HepG2 (cell line): Measurements from ENCODE around the gene RNF10. TPM values are rescaled to one million over a fixed set of nuclear protein-coding genes. Genes with fewer than 3 reads are reported as not detected.

Experiments used
- BATF2 ChIP-seq: sonication (generic); formaldehyde crosslinking; IDR thresholded peaks from 2 replicates; pipeline ENCODE4 v1.8.0; 2022; ENCODE audit warnings: mild to moderate bottlenecking, missing genetic modification reagents, moderate library complexity
- BCL6 ChIP-seq: IDR thresholded peaks from 2 replicates; pipeline ENCODE4 v1.6.1; 2016; ENCODE audit warnings: missing genetic modification reagents, missing compliant biosample characterization
- BHLHE40 ChIP-seq: IDR thresholded peaks from 2 replicates; pipeline ENCODE4 v1.6.1; 2011; ENCODE audit warnings: low read length, improper control_type of control experiment
- POLR2AphosphoS2 ChIP-seq: IDR thresholded peaks from 2 replicates; pipeline ENCODE4 v1.6.1; 2011; ENCODE audit warnings: low read depth, low read length, improper control_type of control experiment
- SCMH1 ChIP-seq: sonication (generic); formaldehyde crosslinking; IDR thresholded peaks from 2 replicates; pipeline ENCODE4 v1.9.0; 2021; ENCODE audit warnings: missing genetic modification reagents, mild to moderate bottlenecking, borderline replicate concordance
- STAG1 ChIP-seq: sonication (generic); formaldehyde crosslinking; IDR thresholded peaks from 2 replicates; pipeline ENCODE4 v1.4.0; 2020; ENCODE audit warnings: missing genetic modification reagents
- THAP11 ChIP-seq: IDR thresholded peaks from 2 replicates; pipeline ENCODE4 v1.6.1; 2016; ENCODE audit warnings: missing biosample characterization, missing genetic modification reagents
- ZNF446 ChIP-seq: sonication (generic); formaldehyde crosslinking; IDR thresholded peaks from 2 replicates; pipeline ENCODE4 v1.5.0; 2020; ENCODE audit warnings: mild to moderate bottlenecking, missing genetic modification reagents
- ZNF543 ChIP-seq: sonication (generic); formaldehyde crosslinking; IDR thresholded peaks from 2 replicates; pipeline ENCODE4 v1.4.0; 2020; ENCODE audit warnings: mild to moderate bottlenecking, missing genetic modification reagents
- ZNF552 ChIP-seq: sonication (generic); formaldehyde crosslinking; IDR thresholded peaks from 2 replicates; pipeline ENCODE4 v1.9.0; 2022; ENCODE audit warnings: missing genetic modification reagents, mild to moderate bottlenecking, borderline replicate concordance
- ZNF572 ChIP-seq: sonication (generic); formaldehyde crosslinking; IDR thresholded peaks from 2 replicates; pipeline ENCODE4 v1.5.1; 2020; ENCODE audit warnings: mild to moderate bottlenecking, missing genetic modification reagents
- ZNF713 ChIP-seq: sonication (generic); formaldehyde crosslinking; IDR thresholded peaks from 2 replicates; pipeline ENCODE4 v1.4.0; 2020; ENCODE audit warnings: mild to moderate bottlenecking, missing genetic modification reagents
- polyA plus RNA-seq, 8 experiments: library from polyadenylated mRNA; depleted of rRNA in 3 of 8; stranded (reverse) in 7 of 8; unstranded in 1 of 8; fragments of >200 nt; fragmentation: Illumina TruSeq in 4 of 8; extraction: Trizol in 4 of 8; gene quantifications; 2 replicates each; pipeline versions ENCODE4 v1.2.1 to v1.2.3, GENCODE V29; 2011 to 2016; ENCODE audit warnings: low read depth in 4 of 8, missing spikeins in 1 of 8, mixed read lengths in 1 of 8; ENCODE audit not compliant: insufficient read depth in 1 of 8
- total RNA-seq, 5 experiments: library from RNA; depleted of rRNA; stranded (reverse); fragments of >200 nt; fragmentation: Illumina TruSeq; extraction: Trizol; gene quantifications; 2 replicates each; pipeline ENCODE4 v1.2.3, GENCODE V29; 2016; ENCODE audit warnings: low read depth in 1 of 5
- TF ChIP-seq, protein P1 (sequence below): sonication (generic); formaldehyde crosslinking; IDR thresholded peaks from 2 replicates; pipeline ENCODE4 v1.5.0; 2020; ENCODE audit warnings: mild to moderate bottlenecking, missing genetic modification reagents, borderline replicate concordance
- TF ChIP-seq, protein P2 (sequence below): sonication (generic); formaldehyde crosslinking; conservative IDR thresholded peaks from 2 replicates; pipeline ENCODE4 v1.8.0; 2022; ENCODE audit warnings: missing genetic modification reagents
- TF ChIP-seq, protein P3 (sequence below): sonication (generic); formaldehyde crosslinking; IDR thresholded peaks from 2 replicates; pipeline ENCODE4 v1.5.0; 2020; ENCODE audit warnings: mild to moderate bottlenecking, low read depth, missing genetic modification reagents, borderline replicate concordance
- TF ChIP-seq, protein P4 (sequence below), 2 experiments: sonication (generic) in 1 of 2; formaldehyde crosslinking in 1 of 2; IDR thresholded peaks; 2 replicates each; pipeline versions ENCODE4 v1.4.0 to v1.6.1; 2016 to 2020; ENCODE audit warnings: borderline replicate concordance in 1 of 2, low read depth in 1 of 2, mild to moderate bottlenecking in 1 of 2, missing genetic modification reagents in 1 of 2

RNF10 gene
- total and polyA plus RNA-seq, 2 of the 13 experiments (the other 11 are each of a cell fraction or from before 2014, with no cell fraction given) = 62.5 to 88.0 TPM

GRCh38 chr12:120534703-120535655 lies 823 bp downstream of the RNF10 start (continued):
- TF ChIP-seq, protein P1, sequence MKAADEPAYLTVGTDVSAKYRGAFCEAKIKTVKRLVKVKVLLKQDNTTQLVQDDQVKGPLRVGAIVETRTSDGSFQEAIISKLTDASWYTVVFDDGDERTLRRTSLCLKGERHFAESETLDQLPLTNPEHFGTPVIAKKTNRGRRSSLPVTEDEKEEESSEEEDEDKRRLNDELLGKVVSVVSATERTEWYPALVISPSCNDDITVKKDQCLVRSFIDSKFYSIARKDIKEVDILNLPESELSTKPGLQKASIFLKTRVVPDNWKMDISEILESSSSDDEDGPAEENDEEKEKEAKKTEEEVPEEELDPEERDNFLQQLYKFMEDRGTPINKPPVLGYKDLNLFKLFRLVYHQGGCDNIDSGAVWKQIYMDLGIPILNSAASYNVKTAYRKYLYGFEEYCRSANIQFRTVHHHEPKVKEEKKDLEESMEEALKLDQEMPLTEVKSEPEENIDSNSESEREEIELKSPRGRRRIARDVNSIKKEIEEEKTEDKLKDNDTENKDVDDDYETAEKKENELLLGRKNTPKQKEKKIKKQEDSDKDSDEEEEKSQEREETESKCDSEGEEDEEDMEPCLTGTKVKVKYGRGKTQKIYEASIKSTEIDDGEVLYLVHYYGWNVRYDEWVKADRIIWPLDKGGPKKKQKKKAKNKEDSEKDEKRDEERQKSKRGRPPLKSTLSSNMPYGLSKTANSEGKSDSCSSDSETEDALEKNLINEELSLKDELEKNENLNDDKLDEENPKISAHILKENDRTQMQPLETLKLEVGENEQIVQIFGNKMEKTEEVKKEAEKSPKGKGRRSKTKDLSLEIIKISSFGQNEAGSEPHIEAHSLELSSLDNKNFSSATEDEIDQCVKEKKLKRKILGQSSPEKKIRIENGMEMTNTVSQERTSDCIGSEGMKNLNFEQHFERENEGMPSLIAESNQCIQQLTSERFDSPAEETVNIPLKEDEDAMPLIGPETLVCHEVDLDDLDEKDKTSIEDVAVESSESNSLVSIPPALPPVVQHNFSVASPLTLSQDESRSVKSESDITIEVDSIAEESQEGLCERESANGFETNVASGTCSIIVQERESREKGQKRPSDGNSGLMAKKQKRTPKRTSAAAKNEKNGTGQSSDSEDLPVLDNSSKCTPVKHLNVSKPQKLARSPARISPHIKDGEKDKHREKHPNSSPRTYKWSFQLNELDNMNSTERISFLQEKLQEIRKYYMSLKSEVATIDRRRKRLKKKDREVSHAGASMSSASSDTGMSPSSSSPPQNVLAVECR (CRISPR knock-in tag) = peak; percentile 66; the same call in 1 of the 2 replicates
- TF ChIP-seq BCL6 (CRISPR knock-in tag) = no peak
- no peak for TF ChIP-seq STAG1
- TF ChIP-seq BATF2 (CRISPR knock-in tag) = no peak
- no peak for TF ChIP-seq ZNF446
- TF ChIP-seq BHLHE40 = no peak
- no peak for TF ChIP-seq ZNF713 (CRISPR knock-in tag)
- TF ChIP-seq ZNF572 (CRISPR knock-in tag) = no peak
- no peak for TF ChIP-seq ZNF552
- TF ChIP-seq, protein P2, sequence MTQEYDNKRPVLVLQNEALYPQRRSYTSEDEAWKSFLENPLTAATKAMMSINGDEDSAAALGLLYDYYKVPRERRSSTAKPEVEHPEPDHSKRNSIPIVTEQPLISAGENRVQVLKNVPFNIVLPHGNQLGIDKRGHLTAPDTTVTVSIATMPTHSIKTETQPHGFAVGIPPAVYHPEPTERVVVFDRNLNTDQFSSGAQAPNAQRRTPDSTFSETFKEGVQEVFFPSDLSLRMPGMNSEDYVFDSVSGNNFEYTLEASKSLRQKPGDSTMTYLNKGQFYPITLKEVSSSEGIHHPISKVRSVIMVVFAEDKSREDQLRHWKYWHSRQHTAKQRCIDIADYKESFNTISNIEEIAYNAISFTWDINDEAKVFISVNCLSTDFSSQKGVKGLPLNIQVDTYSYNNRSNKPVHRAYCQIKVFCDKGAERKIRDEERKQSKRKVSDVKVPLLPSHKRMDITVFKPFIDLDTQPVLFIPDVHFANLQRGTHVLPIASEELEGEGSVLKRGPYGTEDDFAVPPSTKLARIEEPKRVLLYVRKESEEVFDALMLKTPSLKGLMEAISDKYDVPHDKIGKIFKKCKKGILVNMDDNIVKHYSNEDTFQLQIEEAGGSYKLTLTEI (CRISPR knock-in tag) = no peak
- TF ChIP-seq, protein P3, sequence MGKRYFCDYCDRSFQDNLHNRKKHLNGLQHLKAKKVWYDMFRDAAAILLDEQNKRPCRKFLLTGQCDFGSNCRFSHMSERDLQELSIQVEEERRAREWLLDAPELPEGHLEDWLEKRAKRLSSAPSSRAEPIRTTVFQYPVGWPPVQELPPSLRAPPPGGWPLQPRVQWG (CRISPR knock-in tag) = no peak
- TF ChIP-seq POLR2AphosphoS2 = no peak
- no peak; the same call in 1 of the 2 replicates for TF ChIP-seq ZNF543 (CRISPR knock-in tag)
- TF ChIP-seq, protein P4, sequence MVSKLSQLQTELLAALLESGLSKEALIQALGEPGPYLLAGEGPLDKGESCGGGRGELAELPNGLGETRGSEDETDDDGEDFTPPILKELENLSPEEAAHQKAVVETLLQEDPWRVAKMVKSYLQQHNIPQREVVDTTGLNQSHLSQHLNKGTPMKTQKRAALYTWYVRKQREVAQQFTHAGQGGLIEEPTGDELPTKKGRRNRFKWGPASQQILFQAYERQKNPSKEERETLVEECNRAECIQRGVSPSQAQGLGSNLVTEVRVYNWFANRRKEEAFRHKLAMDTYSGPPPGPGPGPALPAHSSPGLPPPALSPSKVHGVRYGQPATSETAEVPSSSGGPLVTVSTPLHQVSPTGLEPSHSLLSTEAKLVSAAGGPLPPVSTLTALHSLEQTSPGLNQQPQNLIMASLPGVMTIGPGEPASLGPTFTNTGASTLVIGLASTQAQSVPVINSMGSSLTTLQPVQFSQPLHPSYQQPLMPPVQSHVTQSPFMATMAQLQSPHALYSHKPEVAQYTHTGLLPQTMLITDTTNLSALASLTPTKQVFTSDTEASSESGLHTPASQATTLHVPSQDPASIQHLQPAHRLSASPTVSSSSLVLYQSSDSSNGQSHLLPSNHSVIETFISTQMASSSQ (IDR thresholded peaks at IDR 0.05; ENCODE audit: low read depth) = no peak
- TF ChIP-seq, protein P4 (CRISPR knock-in tag; IDR thresholded peaks at IDR 0.05; ENCODE audit: borderline replicate concordance) = no peak
- TF ChIP-seq SCMH1 (CRISPR knock-in tag) = no peak
- TF ChIP-seq THAP11 = no peak
